GM21515 (cell line): ENCODE measurements around the gene FNDC3B.
"Not testable (repeated sequence)": the region's sequence is repeated elsewhere in the genome, so short reads cannot be mapped to it uniquely, and the experiment has no call there.

Source experiments
- ATAC-seq: cut with Tn5 transposase; IDR thresholded peaks from one replicate; pipeline ENCODE4 v1.9.1; 2021; ENCODE audit not compliant: unreplicated experiment

The FNDC3B gene

DNA sequence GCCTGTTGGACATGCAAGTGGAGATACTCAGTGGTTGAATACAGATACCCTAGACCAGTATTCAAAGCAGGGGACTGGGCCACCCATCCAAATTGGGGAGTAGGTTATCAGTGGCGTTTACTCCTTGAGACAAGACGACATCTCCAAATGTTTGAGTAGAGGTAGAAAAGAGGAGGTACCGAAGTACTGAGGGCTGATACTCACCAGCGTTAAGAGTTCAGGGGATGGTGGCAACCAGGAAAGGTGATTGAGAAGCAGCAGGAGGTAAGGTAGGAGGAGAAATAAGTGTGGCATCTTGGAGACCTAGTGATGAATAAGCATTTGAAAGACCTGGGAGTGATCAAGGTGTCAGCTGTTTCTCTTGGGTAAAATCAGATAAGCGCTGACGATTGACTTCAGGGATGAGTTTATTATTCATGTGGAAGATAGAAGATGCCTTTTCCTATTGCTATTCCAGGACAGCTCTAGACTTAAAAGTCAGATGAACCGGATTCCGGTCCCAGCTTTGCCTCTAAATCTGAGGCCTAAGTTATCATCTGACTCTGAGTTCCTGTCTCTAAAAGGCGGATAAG lies 312.6 kb downstream of the FNDC3B start:
- ATAC-seq, result no peak

GRCh38 chr3:172352786-172353185 lies 313.4 kb downstream of the FNDC3B start:
- no peak for ATAC-seq

GRCh38 chr3:172354931-172355499 lies 315.6 kb downstream of the FNDC3B start:
- no peak for ATAC-seq

GRCh38 chr3:172355836-172356235 lies 316.5 kb downstream of the FNDC3B start:
- no peak for ATAC-seq

DNA sequence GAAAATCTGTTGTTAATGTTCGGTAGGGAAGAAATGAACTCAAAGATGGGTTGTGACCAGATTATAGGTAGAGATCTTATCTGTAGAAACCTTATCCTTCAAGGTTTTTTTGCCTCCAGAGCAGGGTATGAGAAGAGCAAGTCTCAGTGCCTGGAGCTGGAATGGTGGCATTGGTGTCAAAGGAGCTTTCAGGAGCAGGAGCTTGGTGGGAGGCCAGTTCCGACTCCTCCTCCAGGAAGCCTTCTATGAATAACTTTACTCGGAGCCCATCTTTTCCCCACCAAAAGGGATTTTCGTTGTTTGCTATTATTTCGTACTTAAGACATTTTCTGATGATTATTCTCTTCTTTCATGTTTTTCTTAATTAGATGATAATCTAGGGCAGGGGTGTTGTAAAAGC lies 317.0 kb downstream of the FNDC3B start:
- ATAC-seq, result no peak

GRCh38 chr3:172357850-172358754 lies 318.7 kb downstream of the FNDC3B start:
- no peak for ATAC-seq

DNA sequence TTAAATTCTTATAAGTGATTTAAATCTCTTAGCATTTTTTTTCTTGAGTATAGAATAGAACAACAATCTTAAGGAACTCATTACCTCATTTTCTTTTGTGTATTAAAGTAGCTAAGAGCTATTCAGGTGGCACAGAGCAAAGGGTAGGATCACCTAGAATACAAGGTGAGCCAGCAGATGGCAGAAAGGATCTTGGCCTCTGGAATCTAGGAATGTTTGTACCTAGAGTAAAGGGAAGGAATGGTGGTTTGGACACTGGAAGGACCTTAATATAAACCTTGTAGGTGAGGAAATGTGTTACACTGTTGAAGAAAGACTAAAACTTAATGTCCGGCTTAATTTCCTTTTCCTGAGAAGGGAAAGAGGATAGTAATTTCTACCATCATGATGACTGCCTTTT lies 319.9 kb downstream of the FNDC3B start:
- no peak for ATAC-seq

DNA sequence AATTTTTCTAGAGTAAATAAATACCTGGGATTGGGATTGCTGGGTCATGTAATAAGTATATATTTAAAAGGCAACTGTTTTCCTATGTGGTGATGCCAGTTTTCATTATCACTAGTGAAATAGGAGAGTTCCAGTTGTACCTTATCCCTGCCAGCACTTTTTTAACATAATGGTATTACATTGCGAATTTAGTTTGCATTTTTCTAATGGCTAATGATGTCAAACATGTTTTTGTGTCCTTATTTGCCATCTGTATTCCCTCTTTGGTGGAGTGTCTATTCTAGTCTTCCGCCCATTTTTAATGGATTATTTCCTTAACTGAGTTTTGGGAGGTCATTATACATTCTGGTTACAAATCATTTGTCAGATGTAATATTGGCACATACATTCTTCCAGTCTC lies 320.6 kb downstream of the FNDC3B start:
- ATAC-seq, result no peak

DNA sequence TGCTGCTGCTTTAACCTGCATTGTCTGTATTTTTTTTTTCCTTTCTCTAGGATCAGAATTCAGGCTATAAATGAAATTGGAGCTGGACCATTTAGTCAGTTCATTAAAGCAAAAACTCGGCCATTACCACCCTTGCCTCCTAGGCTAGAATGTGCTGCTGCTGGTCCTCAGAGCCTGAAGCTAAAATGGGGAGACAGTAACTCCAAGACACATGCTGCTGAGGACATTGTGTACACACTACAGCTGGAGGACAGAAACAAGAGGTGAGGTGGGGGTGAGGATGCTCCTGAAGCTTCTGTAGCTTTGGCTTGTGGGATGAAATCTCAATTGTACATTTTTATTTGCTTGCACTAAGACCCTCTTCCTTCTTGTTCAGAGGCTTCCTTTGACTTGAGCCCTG lies 323.2 kb downstream of the FNDC3B start:
- ATAC-seq, result no peak

- no peak for ATAC-seq
Measured at GRCh38 chr3:172364374-172365027, 325.1 kb downstream of the FNDC3B start.

GRCh38 chr3:172365028-172365567 lies 325.7 kb downstream of the FNDC3B start:
- no peak for ATAC-seq

- no peak for ATAC-seq
Measured at GRCh38 chr3:172367205-172368105, 328.1 kb downstream of the FNDC3B start.

DNA sequence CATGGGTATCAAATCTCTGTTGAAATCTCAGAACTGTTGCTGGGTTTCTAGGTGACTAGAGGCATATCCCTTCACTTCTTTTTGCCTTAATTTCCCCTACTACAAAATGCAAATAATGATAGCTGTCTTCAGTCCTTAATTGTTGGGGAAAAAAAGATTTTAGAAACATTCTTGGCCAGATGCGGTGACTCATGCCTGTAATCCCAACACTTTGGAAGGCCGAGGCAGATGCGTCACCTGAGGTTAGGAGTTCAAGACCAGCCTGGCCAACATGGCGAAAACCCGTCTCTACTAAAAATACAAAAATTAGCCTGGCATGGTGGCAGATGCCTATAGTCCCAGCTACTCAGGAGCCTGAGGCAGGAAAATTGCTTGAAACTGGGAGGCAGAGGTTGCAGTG lies 329.2 kb downstream of the FNDC3B start:
- ATAC-seq, result not testable (repeated sequence)

DNA sequence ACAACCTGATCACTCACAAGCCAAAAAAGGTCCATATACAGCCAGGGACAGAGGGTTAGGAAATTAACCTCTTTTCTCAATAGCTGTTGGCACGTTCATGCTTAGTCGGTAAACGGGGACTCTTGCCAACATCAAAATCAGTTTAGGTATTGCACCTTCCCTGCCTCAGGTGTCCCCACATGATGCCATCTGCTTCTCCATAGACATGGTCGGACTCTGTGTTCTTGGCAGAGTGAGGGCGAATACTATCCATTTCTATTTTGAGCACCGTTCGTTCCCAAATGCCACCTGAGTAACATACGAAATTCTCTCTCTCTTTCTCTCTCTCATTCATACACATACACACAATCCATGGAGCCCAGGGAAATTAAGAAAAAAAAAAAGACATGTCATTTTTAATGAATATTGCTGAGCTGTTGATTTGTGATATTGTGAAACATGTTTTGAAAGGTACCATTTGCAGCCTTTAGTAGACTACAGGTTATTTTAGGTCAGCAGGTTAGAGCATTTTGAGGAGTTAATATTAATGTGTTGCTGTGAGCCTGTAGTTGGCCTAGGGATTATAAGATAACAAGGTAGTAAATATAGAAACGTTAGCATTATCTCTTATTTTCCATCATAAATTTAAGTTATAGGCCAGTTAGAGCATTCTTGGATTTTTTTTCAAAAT lies 330.3 kb downstream of the FNDC3B start:
- no peak for ATAC-seq

DNA sequence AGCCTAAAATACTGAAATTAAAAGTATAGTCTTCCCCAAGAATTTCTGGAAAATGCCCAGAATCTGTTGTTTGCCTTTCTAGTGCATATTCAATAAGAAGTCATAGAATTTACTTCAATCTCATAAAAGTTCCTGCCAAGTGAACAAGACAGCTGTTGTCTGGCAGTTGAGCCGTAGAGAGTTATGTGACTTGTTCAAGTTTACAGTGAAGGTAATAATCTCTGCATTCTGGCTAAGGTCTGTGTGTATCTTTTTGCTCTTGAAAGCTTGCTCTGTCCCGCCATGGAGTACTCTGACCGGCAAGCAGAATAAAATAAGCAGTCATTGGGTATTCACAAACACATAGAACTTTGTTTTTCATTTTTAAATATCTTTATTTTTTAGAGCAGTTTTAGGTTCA lies 331.0 kb downstream of the FNDC3B start:
- no peak for ATAC-seq

DNA sequence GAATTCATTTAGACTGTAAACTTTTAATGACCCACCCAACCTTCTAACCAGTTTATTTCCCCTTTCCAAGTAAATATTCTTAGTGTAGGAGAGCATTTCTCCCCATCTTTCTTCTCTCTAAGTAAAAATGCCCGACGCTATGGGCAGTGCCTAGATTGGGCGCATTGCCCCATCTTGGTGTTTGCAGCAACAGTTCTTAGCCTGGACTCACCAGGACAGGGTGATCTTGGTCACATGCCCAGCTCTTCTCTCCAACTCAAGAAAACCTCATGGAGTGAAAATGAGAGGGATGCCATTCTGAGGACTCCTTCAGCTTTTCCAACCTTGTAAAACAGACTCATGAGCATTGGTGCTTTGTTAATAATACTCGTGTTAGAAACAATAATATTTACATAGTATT lies 332.2 kb downstream of the FNDC3B start:
- no peak for ATAC-seq

DNA sequence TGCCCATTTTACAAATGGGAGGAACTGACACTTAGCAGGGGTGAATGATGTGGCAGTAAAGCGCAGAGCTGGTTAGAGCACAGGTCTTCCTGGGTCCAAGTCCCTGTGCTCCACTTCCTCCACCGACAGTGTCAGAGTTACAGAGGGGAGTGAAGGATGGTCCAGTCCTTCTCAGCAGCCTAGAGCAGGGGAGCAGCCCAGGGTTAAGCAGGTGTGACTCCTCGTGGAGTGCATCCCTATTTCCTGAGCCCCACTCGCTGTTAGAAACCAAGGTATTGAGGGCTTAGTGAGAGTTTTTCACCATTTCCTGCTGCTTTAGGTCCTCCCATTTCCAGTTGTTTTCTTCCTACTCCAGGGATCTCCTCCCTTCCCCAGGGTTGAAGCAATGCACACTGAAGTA lies 333.5 kb downstream of the FNDC3B start:
- no peak for ATAC-seq

DNA sequence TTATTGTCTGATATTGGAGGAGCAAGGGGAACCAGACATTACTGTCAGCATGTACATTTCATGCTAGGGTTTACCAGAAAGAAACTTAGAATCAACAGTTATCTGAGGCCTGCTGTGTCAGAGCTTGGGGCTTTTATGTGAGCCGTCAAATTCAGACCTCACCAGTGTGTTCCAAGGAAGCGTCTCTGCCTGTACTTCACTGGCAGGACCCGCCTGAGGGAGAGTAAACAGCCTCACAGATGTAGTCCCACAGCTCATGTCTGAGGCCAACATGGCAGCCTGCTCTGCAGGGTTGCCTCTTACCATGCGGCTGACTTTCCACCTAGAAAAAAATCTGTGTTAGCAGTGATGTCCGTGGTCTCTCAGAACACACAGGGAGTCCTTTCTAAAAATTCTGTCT lies 334.5 kb downstream of the FNDC3B start:
- ATAC-seq, result no peak

DNA sequence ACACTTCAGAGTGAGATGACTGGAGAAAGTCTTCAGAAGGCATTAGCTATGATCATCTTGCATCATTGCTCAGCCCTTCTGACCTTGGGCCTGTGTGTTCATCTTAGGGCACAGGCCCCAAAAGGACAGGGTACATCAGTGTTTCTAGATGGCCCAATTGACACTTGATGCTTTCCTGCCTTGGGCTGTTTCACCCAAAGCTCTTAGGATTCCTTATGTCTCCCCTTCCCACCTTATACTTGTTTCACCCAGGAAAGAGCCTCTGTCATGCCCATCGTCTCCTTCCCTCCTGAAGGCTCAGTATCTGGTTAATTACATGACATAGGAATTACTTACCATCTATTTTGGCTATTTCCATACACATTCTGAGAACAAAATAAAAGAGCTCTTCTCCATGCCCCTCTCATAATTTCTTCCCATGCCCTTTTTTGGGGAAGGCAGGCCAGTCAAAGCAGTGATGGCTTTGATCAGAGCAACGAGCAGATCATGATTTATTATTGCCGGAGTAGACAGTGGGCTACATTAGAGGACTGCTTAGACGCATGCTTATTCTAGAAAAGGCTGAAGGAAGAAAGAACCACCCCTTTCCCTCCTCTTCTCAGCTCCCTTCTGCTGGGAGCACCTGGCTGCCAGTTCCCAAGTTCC lies 335.9 kb downstream of the FNDC3B start:
- no peak for ATAC-seq
